Sigmoid colon (tissue), 7 donors: ENCODE measurements around the gene NXPH4. TPM values are rescaled to one million over a fixed set of nuclear protein-coding genes. Genes with fewer than 3 reads are reported as not detected.

Experiments used
- DNase-seq: peaks from one replicate; pipeline ENCODE4 v3.0.0-alpha.2; 2019
- H3K27ac ChIP-seq, 4 donors: fragments of 200-600 bp; sonication (generic); one replicate each; pipeline ENCODE4 v1.5.1; 2016 to 2019; ENCODE audit warnings: mild to moderate bottlenecking in 1 of 4
- H3K27me3 ChIP-seq, 3 donors: fragments of 200-600 bp; sonication (generic); one replicate each; pipeline ENCODE4 v1.5.1; 2019; ENCODE audit warnings: mild to moderate bottlenecking in 1 of 3
- H3K36me3 ChIP-seq, 4 donors: fragments of 200-600 bp; sonication (generic); one replicate each; pipeline ENCODE4 v1.5.1; 2016 to 2019
- H3K4me1 ChIP-seq, 4 donors: fragments of 200-600 bp; sonication (generic); one replicate each; pipeline ENCODE4 v1.5.1; 2017 to 2019
- H3K4me3 ChIP-seq, 4 donors: fragments of 200-600 bp; sonication (generic); one replicate each; pipeline ENCODE4 v1.5.1; 2017 to 2019; ENCODE audit warnings: mild to moderate bottlenecking in 2 of 4, moderate library complexity in 1 of 4
- H3K9me3 ChIP-seq, 4 donors: fragments of 200-600 bp in 3 of 4; sonication (generic) in 3 of 4; one replicate each; pipeline versions ENCODE4 v1.5.1 to v1.6.1; 2013 to 2019
- EP300 ChIP-seq, 4 donors: sonication (generic); formaldehyde crosslinking; IDR thresholded peaks; one replicate each; pipeline ENCODE4 v1.6.1; 2017; ENCODE audit warnings: antibody characterized with exemption in 4 of 4
- POLR2A ChIP-seq, 2 donors: fragments of 450-650 bp; IDR thresholded peaks; one replicate each; pipeline ENCODE4 v1.6.1; 2016; ENCODE audit warnings: antibody characterized with exemption in 2 of 2, mild to moderate bottlenecking in 2 of 2, moderate library complexity in 2 of 2
- POLR2AphosphoS5 ChIP-seq, 4 donors: sonication (generic); formaldehyde crosslinking; IDR thresholded peaks; one replicate each; pipeline ENCODE4 v1.6.1; 2017; ENCODE audit warnings: antibody characterized with exemption in 4 of 4
- WGBS, 2 donors: extraction: QIAGEN DNeasy Blood & Tissue Kit; methylation state at CpG; one replicate each; pipeline ENCODE4 v1.1.7; 2013; 5-methylcytosine and 5-hydroxymethylcytosine counted together
- intact Hi-C: fragments of 100-400 bp; cut with DNase I; formaldehyde crosslinking; loops from one replicate; pipeline ENCODE4 v1.15.1; 2023
- polyA plus RNA-seq, 3 donors: library from polyadenylated mRNA; stranded (reverse); fragments of 200-250 nt; gene quantifications; one replicate each; pipeline ENCODE4 v1.2.3, GENCODE V29; 2013
- total RNA-seq, 4 donors: library from RNA; depleted of rRNA; stranded (reverse); fragments of >200 nt; gene quantifications; one replicate each; pipeline ENCODE4 v1.1.0, GENCODE V29; 2016
- TF ChIP-seq, protein P1 (sequence below), 4 experiments: fragments of 450-650 bp in 3 of 4; fragments of 200-600 bp in 1 of 4; IDR thresholded peaks; one replicate each; pipeline ENCODE4 v1.5.1; 2016 to 2019; ENCODE audit warnings: antibody characterized with exemption in 4 of 4, mild to moderate bottlenecking in 3 of 4, moderate library complexity in 2 of 4
- donor health status: healthy with polysubstance abuse.
- donor health status: Bipolar disorder and iron deficiency.
- donor health status: healthy.

The NXPH4 gene
- total and polyA plus RNA-seq, 7 donors = 0.13 TPM; not detected in 6

DNA sequence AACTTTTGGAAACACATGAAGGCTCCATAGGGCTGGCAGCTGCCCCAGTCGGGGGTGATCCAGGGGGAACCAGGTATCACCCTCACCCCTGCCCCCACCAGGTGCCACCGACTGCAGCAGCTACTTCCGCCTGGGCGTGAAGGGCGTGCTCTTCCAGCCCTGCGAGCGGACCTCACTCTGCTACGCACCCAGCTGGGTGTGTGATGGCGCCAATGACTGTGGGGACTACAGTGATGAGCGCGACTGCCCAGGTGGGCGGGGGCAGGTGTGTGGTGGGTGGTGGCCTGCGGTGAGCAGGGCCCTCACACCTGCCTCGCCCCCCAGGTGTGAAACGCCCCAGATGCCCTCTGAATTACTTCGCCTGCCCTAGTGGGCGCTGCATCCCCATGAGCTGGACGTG is 22.3 kb upstream of the NXPH4 start:
- no peak overlapping the region for H3K27ac ChIP-seq
- TF ChIP-seq POLR2A (IDR thresholded peaks at IDR 0.05) (no peak), EP300 (IDR thresholded peaks at IDR 0.05) (no peak), POLR2AphosphoS5 (IDR thresholded peaks at IDR 0.05) (no peak)
- TF ChIP-seq, protein P1, sequence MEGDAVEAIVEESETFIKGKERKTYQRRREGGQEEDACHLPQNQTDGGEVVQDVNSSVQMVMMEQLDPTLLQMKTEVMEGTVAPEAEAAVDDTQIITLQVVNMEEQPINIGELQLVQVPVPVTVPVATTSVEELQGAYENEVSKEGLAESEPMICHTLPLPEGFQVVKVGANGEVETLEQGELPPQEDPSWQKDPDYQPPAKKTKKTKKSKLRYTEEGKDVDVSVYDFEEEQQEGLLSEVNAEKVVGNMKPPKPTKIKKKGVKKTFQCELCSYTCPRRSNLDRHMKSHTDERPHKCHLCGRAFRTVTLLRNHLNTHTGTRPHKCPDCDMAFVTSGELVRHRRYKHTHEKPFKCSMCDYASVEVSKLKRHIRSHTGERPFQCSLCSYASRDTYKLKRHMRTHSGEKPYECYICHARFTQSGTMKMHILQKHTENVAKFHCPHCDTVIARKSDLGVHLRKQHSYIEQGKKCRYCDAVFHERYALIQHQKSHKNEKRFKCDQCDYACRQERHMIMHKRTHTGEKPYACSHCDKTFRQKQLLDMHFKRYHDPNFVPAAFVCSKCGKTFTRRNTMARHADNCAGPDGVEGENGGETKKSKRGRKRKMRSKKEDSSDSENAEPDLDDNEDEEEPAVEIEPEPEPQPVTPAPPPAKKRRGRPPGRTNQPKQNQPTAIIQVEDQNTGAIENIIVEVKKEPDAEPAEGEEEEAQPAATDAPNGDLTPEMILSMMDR (IDR thresholded peaks at IDR 0.05) = no peak
- no peak for DNase-seq
- no peak overlapping the region for H3K4me3 ChIP-seq
- H3K4me1 ChIP-seq = peaks cover 0 to 12% (median 5%) of the 10 kb centered on the region in 4 donors
- H3K27me3 ChIP-seq = no peaks in the 10 kb centered on the region
- WGBS, 2 donors = 88 to 89% methylated on average over 18 of the region's 18 CpGs
- peaks cover 85 to 99% (median 94%) of the 10 kb centered on the region in 4 donors for H3K36me3 ChIP-seq
- no peaks in the 10 kb centered on the region for H3K9me3 ChIP-seq
- intact Hi-C loops = no loop called here

DNA sequence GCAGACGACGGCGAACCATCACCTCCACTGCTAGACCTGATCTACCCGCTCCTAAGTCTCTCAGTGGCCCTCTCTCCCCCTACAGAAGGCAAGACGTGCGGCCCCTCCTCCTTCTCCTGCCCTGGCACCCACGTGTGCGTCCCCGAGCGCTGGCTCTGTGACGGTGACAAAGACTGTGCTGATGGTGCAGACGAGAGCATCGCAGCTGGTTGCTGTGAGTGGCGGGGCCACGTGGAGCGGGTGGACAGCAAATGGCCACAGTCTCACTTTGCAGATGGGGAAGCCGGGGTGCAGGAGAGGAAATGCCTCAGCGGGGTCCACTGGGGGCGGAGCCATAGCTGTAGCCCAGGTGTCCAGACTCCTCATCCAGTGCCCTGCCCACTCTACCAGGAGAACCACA is 21.4 kb upstream of the NXPH4 start:
- Histone ChIP-seq H3K36me3 (peaks cover 93 to 100% (median 100%) of the 10 kb centered on the region in 4 donors), H3K9me3 (no peaks in the 10 kb centered on the region), H3K27ac (no peak overlapping the region), H3K4me3 (no peak overlapping the region), H3K4me1 (peaks cover 0 to 6% (median 2%) of the 10 kb centered on the region in 4 donors), H3K27me3 (no peaks in the 10 kb centered on the region)
- WGBS, 2 donors = 89 to 91% methylated on average over 19 of the region's 19 CpGs
- DNase-seq = no peak
- intact Hi-C loops = no loop called here
- TF ChIP-seq EP300 (IDR thresholded peaks at IDR 0.05) (no peak), POLR2AphosphoS5 (IDR thresholded peaks at IDR 0.05) (no peak), POLR2A (IDR thresholded peaks at IDR 0.05) (no peak)
- TF ChIP-seq, protein P1 (IDR thresholded peaks at IDR 0.05) = no peak

DNA sequence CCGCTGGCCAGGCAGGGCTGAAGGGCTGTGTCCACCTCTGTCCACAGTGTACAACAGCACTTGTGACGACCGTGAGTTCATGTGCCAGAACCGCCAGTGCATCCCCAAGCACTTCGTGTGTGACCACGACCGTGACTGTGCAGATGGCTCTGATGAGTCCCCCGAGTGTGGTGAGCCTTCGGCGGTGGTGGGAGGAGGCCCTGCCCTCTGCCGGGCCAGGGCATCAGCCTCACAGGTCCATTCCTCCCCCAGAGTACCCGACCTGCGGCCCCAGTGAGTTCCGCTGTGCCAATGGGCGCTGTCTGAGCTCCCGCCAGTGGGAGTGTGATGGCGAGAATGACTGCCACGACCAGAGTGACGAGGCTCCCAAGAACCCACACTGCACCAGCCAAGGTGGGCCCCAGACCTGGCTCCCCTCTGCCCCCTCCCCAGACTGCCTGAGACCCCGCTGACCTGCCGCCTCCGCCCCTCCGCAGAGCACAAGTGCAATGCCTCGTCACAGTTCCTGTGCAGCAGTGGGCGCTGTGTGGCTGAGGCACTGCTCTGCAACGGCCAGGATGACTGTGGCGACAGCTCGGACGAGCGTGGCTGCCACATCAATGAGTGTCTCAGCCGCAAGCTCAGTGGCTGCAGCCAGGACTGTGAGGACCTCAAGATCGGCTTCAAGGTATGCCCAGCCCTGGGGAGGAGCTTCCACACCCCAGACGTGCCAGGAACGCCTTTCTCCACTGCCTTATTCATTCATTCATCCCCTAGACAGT is 20.8 kb upstream of the NXPH4 start:
- H3K36me3 ChIP-seq = peaks cover 92 to 100% (median 100%) of the 10 kb centered on the region in 4 donors
- intact Hi-C loops = no loop called here
- DNase-seq = no peak
- H3K4me1 ChIP-seq = no peaks in the 10 kb centered on the region
- no peaks in the 10 kb centered on the region for H3K9me3 ChIP-seq
- H3K27ac ChIP-seq = no peak overlapping the region
- TF ChIP-seq, protein P1 (IDR thresholded peaks at IDR 0.05) = no peak
- no peak for TF ChIP-seq POLR2AphosphoS5 (IDR thresholded peaks at IDR 0.05)
- no peak for TF ChIP-seq EP300 (IDR thresholded peaks at IDR 0.05)
- no peak for TF ChIP-seq POLR2A (IDR thresholded peaks at IDR 0.05)
- WGBS, 2 donors = 82 to 87% methylated on average over 34 of the region's 34 CpGs
- no peaks in the 10 kb centered on the region for H3K27me3 ChIP-seq
- H3K4me3 ChIP-seq = no peak overlapping the region

DNA sequence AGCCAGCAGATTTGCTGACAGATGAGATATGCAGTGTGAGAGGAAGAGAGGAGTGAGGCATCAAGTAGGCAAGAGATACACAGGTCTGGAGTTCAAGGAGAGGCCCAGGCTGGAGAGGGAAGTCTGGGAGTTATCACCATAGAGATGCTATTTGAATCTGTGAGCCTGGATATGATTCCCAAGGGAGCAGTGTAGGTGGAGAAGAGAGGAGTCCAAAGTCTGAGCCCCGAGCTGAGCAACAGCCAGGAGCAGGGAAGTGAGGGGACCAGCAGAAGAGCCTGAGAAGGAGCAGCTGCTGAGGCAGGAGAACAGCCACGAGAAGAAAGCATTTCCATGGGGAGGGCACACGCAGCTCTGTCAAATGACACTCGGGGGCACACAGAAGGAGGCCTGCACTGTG is 20.2 kb upstream of the NXPH4 start:
- 73 to 74% methylated on average over 4 of the region's 4 CpGs for WGBS, 2 donors
- Histone ChIP-seq H3K27me3 (no peaks in the 10 kb centered on the region), H3K27ac (no peak overlapping the region), H3K36me3 (peaks cover 93 to 100% (median 100%) of the 10 kb centered on the region in 4 donors), H3K4me1 (no peaks in the 10 kb centered on the region), H3K9me3 (no peaks in the 10 kb centered on the region), H3K4me3 (no peak overlapping the region)
- intact Hi-C loops = no loop called here
- TF ChIP-seq EP300 (IDR thresholded peaks at IDR 0.05) = no peak
- TF ChIP-seq, protein P1 (IDR thresholded peaks at IDR 0.05) = no peak
- no peak for TF ChIP-seq POLR2A (IDR thresholded peaks at IDR 0.05)
- TF ChIP-seq POLR2AphosphoS5 (IDR thresholded peaks at IDR 0.05) = no peak
- DNase-seq = no peak
